HG02763 (cell line): Measurements from ENCODE around the gene STEEP1.
"Not testable (repeated sequence)": the region's sequence is repeated elsewhere in the genome, so short reads cannot be mapped to it uniquely, and the experiment has no call there.

Experiments used
- ATAC-seq: cut with Tn5 transposase; IDR thresholded peaks from one replicate; pipeline ENCODE4 v1.9.1; 2021; ENCODE audit warnings: mild to moderate bottlenecking, moderate library complexity; ENCODE audit not compliant: unreplicated experiment

Gene STEEP1

DNA sequence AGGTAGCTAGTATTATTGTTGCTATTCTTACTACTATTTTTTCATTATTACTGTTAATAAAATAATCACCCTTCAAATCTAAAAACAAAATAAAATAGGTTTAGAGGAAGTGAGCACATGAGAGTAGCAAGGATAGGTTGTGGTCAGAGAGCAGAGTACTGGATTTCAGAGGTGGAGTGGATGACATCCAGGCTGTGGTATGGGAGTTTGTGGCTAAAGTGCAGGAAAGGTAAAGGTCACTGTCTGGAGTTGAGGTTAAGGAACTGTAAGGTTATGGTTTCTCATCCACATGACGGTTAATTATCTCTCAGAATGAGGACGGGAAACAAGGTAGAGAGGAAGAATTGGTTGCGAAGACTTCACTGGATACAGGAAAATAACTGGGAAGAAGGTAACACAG lies 27.7 kb downstream of the STEEP1 start:
- no peak for ATAC-seq

DNA sequence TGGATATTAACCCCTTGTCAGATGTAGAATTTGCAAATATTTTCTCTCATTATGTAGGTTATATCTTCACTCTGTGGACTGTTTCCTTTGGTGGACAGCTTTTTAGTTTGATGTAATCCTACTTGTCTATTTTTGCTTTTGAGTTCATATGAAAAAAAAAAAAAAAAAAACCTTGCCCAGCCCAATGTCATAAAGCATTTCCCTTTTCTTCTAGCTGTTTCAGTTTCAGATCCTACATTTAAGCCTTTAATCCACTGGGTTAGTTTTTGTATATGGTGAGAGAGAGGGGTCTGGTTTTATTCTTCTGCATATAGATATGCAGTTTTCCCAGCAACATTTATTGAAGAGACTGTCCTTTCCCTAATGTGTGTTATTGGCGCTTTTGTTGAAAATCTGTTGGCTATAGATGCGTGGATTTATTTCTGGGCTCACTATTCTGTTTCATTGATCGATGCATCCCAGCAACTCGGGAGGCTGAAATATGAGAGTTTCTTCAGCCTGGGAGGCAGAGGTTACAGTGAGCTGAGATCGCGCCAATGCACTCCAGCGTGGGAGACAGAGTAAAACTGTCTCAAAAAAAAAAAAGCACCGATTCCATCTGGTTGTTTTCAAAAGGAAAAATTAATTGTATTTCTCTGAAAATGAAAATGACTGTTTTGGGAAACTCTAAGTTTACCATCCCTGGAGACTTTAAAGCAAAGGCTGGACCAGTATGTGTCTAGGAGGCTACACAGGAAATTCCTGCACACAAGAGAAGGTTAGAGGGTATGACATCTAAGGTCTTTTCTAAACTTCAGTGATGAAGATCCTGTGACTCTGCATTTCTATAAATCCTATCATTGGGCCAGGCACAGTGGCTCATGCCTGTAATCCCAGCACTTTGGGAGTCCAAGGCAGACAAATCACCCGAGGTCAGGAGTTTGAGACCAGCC lies 35.6 kb downstream of the STEEP1 start:
- no peak for ATAC-seq

DNA sequence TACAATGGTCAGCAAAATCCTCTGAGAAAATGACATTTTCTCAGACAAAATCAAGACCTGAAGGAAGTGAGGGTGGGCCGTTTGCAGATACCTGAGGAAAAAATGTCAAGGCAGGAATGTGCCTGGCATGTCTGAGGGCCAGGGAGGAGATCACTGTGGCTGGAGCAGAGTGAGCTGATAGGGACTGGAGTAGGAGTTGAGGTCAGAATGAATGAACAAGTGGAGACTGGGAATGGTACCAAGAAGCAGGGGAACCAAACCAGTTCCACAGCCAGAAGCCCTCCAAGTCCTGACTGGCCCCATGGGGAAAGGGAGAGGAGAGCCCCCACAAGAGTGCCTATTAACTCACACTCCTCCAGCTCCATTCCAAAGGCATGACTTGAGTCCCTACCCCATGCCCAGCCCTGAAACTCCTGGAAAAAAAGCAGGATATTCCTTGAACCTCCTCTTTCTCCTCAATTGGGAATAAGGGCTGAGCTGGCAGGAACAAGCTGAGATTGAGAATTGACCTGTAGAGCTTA lies 41.5 kb downstream of the STEEP1 start:
- ATAC-seq, result no peak

DNA sequence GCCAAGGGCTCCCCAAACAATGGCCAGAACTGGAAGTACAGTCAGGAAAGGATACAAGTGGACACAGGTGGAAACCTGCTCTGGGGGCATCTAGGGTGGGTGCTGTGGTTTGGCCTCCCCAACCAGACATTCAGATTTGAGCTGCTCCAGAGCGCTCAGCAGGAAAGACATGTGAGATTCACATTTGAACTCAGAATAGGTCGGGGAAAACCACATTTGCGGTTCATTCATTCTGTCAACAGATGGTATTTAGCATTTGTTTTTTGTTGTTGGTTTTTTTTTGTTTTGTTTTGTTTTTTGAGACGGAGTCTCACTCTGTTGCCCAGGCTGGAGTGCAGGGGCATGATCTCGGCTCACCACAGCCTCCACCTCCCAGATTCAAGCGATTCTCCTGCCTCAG lies 44.0 kb downstream of the STEEP1 start:
- ATAC-seq, result no peak

DNA sequence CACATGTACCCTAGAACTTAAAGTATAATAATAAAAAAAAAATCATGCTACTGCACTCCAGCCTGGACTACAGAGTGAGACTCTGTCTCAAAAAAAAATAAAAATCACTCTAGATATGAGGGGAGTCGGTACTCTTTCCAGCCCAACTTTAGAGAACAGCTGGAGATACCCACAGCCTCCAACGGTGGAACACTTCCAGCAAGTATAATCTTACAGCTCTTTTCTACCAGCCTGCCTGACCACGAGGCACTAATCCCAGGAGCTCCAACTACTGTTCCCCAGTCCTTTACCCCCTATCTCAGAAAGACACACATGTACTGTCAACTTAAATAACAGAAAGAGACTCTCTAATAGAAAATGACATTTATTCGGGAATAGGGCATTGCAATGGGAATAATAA lies 46.8 kb downstream of the STEEP1 start:
- no peak for ATAC-seq

DNA sequence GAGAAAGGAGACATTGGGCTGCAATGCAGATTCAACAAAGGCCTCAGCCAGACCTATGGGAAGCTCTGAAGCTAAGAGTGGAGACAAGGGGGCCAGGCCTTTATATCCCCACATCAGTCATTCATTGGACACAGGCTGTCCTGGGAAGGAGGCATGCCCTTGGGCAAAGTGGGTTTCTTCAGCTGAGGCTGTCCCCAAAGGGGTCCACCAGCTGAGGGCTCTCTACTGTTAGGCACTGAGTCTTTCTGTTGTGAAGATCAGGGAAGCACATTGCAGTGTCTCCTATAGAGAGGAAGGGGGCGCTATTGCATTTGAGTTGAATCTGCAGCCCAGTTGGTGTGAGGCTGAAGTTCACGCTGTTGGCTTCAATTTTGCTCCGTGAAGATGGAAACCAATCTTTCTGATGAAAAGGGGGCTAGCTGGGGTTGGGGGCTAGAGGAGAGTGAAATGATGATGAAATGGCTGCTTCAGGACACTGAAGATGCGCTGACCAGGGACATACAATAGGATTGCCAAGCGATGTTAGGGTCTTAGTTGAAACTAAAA lies 49.0 kb downstream of the STEEP1 start:
- peak; percentile 82 for ATAC-seq

DNA sequence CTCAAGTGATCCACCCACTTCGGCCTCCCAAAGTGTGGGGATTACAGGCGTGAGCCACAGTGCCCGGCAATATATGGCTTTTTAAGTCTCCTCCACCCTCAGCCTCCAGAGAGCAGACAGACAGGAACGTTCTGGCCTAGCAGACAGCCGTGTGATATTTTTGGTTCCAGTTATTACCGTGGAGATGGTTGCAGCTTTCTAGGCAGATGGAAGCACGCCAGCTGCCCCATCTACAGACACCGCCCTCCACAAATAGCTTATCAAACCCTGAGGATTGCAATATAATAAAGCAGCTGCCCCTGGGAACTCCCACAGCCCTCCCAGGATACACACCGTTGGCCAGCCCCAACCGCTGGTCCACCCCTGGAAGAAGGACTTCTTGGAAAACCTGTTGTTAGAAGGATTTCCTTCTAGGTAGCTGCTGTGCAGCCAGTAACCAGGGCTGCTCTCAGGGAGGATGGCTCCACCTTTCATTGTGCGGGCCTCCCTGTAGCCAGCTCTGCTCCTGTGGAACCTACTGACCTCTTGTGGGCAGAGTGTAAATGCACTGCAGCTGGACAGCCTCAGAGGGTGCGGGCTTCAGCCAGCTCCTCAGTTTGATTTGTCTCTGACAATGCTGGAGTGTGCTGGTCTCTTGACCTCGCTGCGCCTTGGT lies 52.9 kb downstream of the STEEP1 start:
- no peak for ATAC-seq

DNA sequence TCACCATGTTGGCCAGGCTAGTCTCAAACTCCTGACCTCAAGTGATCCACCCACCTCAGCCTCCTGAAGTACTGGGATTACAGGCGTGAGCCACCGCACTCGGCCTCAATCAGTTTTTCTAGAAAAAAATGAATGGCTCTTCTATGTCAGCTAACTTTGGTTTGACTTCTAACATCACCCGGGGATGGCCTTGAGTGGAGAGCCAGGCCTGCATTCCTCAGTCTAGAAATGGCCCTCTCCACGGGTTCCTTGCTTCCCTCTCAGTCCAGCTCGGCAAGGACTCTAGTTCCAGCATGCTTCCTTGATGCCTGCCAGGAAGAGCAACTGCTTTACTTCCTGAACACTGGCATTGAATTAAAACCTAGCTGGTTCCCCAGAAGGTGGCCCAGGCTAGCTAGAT lies 58.0 kb downstream of the STEEP1 start:
- no peak for ATAC-seq

DNA sequence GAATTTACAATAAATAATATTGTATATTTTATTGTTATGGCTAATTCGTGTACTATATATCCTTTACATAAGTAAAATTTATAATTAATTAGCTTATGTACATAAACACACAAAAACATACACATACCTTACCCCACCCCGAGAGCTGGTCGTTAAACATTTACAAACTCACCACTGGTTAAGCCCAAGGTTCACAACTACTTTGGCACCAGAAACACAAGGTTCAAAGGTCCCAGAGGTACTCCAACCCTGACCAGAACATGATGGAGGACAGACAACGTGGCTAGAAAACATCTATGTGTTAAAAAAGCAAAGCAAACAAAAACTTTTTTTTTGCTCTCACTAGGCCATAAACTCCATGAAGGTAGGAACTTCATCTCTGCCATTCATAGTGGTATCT lies 59.3 kb downstream of the STEEP1 start:
- no peak for ATAC-seq

DNA sequence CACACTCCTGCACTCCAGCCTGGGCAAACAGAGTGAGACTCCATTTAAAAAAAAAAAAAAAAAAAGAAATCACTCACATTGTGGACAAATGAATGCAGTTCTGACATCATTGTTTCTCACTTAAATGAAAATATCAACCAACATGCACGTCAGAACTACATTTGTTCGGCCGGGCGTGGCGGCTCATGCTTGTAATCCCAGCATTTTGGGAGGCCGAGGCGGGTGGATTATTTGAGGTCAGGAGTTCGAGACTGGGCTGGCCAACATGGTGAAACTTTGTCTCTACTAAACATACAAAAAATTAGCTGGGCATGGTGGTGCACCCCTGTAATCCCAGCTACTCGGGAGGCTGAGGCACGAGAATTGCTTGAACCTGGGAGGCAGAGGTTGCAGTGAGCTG lies 60.1 kb downstream of the STEEP1 start:
- ATAC-seq, result not testable (repeated sequence)

DNA sequence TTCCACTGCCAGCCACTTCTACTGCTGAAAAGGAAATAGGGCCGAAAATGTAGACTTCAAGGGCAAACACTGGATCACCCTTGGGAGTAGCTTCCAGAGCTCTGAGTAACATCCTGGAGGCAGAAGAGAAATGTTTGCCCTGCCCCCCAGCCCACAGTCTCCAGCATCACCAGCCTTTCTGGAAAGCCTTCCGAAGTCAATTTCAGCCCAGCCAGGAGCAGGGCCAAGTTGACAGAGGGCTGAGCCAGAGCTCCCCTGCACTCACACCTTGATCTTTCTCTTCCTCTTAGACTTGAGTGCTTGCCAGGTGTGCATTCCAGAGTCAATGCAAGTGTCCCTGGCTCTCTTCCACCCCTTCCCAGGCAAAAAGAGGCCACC lies 61.7 kb downstream of the STEEP1 start:
- no peak for ATAC-seq

DNA sequence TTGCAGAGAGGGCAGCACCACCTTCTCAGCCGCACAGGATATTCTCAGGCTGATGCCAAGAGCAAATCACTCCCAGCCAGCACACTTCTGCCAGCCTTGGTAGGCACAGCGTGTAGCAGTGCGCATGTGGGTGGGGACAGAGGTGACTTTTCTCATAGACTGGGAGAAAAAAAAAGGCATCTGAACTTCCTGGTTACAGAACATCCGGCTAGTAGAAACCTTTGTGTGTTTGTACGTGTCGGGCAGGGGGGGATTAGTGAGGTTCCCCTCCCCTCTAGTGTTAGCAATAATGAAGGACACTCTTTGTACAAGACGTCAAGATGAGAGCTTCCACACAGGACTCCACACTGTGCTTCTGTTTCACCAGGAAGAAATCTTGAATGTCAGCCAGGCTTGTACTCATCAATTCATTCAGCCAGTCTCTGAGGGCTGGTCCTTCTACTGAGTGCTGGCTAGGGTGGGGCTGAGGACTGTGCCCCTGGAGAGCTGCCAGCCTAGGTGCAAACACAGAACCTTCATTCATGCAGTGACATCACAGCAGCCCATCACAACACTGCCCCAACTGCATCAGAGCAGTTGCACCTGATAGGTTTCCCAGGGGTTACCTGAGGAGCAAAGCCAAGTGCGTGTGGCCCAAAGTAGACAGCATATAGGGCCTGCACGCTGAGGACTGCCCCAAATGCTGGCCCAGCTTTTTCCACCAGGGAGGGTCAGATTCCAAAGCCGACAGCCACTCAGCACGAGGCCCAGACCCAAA lies 62.3 kb downstream of the STEEP1 start:
- ATAC-seq, result no peak

DNA sequence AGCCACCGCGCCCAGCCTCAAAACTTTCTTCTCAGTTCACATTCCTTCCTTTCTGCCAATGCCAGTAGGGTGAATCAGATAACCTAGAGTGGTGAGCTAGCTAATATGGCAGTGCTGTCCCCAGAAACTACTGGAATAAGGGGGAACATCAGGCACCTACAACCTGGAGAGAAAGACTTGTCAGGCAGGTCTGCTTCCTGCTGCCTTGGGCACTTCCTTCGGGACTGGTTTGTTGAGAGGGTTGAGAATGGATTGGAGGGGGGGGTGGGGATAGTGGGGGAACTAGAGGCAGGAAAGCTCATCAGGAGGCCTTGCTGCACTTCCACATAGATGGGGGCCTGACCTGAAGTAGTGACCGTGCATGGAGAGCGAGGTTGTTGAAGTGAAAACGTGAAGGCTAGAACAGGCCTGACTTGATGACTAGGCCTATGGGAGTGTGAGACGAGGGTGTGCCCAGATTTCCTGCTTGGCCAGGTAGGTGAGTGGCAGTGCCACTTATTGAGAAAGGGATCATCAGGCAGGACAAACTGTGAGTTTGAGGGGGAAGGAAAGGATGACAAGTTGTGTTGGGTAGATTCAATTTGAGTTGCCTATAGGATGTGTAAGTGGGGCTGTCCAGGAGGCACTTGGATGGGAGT lies 63.6 kb downstream of the STEEP1 start:
- ATAC-seq, result no peak

DNA sequence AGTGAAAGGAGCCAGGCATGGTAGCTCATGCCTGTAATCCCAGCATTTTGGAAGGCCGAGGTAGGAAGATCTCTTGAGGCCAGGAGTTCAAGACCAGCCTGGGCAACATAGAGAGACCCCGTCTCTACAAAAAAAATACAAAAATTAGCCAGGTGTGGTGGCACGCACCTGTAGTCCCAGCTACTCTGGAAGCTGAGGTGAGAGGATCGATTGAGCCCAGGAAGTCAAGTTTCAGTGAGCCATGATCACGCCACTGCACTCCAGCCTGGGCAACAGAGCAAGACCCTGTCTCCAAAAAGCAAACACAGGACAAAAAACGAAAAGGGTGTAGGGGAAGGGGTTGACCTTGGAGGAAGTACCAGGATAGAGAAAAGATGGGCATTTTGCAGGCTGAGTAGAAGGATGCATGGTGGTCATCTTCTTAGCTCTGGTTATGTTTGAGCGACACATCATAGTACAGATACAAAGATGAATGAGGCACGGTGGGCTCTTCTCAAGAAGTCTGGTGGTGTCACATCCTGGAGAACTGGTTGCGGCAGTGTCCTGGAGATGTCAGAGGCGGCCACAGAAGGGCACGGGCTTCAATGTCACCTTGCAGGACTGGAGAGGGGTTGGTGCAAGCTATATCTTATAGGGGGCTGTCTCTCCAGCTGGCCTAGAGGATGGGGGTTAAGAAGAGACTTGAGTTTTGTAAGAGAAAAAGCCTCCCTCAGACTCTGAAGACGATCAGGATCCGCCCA lies 65.0 kb downstream of the STEEP1 start:
- ATAC-seq, result no peak

DNA sequence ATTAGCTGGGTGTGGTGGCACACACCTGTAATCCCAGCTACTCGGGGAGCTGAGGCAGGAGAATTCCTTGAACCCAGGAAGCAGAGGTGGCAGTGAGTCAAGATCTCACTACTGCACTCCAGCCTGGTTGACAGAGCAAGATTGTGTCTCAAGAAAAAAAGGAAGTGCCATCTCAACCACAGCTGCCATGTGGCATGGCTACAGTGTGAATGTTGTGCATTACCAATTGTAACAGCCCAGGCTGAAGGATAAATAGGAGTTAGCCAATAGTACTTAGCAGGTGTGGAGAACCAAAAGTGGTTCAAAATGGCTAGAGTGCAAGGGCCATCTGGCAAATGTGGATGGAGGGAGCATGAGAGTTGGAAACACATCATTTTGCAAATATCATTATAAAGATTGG lies 68.0 kb downstream of the STEEP1 start:
- ATAC-seq, result no peak

DNA sequence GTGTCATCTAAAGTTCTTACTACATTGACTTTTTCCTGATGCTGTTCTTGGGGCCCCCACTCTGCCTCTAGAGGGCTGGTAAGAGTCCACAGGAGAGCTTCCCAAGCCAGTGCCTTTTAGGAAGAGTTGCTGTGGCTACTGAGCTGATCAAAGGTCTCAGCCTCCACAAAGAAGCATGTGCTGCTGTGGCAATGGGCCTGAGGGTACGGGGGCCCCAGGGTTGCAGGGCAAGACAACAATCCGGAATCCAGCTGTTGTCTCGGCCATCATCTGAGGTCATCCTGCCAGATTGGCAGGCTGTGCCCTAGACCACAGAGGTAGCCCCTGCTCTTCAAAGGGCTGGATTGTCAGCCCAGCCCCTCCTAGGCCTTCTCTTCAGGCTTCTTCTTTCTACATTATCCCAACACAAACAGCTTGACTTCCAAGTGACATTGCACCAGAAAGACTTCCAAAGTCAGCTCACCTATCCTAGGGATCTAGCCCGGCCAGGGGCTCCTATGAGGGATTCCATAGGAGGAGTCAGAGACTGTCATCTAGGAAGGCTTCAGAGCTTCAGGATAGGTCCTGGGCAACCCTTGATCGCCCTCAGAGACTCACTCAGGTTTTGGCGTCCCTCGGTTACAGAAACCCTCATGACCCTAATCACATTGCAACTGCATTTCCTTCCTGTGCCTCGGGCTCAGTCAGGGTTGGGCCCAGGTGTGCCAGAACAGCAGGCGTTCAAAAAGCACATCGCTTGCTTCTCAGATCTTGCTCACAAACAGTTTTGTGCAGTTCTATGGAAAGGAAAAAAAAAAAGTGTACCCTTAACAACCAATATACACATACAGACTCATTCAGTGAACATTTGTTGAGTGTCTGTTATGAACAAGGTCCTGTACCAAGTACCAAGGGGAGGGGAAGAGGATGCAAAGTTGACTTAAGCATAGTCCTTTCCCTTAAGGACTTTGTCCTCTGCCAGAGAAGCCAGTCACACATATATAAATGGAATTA lies 69.2 kb downstream of the STEEP1 start:
- no peak for ATAC-seq

DNA sequence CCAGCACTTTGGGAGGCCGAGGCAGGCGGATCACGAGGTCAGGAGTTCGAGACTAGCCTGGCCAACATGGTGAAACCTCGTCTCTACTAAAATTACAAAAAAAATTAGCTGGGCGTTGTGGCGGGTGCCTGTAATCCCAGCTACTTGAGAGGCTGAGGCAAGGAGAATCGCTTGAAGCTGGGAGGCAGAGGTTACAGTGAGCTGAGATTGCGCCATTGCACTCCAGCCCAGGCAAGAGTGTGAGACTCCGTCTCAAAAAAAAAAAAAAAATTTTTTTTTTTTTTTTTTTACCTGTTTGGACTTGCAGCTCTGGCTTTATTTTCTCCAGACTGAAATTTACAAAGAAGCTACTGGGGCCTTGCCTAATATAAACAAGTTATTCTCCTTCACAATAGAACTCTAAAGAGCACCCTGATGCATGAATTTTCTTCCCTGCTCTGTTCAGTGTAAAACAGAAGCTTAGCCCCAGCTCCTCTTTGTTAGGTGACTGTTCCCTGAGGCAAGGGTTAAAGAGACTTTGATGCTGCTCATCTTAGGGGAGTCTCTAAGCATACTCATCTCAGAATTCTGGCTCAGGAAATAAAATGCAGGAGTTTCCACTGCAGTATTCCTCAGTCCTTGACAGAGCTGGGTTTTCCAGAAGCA lies 71.2 kb downstream of the STEEP1 start:
- ATAC-seq, result not testable (repeated sequence)

DNA sequence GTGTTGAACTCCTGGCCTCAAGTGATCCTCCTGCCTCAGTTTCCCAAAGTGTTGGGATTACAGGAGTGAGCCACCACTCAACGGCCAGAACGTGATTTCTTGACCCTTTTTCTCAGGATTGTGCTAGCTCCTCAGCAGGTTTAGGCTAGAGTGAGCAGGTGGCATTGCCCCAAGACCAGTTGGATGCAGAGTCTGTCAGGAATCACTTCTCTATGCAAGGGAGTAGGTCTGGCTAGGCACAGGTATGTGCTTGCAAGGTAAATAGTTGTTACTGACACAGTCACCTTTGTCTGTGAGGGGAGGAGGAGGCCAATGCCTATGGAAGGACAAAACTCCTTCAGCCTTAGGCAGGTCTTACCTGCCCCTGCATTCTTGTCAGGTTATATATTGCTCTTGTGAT lies 72.7 kb downstream of the STEEP1 start:
- ATAC-seq, result no peak
